ENCODE measurements around the gene OR10H5. TPM values are rescaled to one million over a fixed set of nuclear protein-coding genes. Genes with fewer than 3 reads are reported as not detected.

The OR10H5 gene, protein sequence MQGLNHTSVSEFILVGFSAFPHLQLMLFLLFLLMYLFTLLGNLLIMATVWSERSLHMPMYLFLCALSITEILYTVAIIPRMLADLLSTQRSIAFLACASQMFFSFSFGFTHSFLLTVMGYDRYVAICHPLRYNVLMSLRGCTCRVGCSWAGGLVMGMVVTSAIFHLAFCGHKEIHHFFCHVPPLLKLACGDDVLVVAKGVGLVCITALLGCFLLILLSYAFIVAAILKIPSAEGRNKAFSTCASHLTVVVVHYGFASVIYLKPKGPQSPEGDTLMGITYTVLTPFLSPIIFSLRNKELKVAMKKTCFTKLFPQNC
- total RNA-seq = not detected in 2 replicates

DNA sequence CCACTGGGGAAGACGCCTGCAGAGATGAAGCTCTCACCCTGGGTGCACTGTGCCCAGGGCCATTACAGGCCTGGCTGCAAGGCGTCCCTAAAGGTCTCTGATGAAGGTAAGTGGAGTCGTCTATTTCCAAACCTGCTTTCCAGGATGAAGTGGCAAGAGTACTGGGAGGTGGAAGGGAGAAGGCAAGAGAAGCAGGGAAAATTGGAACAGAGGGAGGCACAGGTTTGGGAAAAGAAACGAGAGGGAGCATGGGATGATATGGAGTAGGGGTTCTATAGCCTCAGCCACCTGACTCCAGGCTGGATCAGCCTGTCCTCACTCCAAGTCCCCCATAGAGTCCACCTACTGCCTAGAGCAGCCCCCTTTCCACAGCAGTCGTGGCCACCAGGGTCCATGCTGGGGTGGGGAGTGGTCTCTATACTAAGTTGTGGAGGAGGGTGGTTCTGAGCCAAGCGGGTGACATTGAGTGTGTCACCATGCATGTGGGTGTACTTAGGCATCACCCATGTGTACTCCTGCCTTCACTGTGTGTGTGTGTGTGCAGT is at the start of gene OR10H5:
OR10H5 (plus strand) TSS at position 51 of the 545 bp plus-strand sequence. CDS start 6,388 bp downstream, outside the sequence.

DNA sequence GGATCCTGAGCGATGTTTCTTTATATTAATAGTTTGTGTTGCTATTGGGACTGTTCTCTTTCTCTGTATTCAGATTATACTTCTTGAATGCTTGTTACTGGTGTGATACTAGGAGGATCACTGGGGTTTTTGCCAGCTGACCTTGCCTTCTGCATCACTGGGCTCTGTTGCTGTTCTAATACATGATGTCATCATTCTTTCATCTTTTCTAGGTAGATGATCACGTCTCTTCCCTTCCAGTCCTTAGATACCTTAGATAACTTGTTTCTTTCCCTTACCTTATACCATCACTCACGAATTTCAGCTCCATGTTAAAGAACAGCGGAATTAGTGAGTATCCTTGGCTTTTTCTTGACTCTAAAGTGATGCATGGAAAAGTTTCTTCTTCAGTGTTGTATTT is 49.7 kb upstream of the OR10H5 start, which contains the start of gene OR10H3:
OR10H3 (plus strand) TSS at position 264 of the 400 bp plus-strand sequence. CDS start 3,408 bp downstream, outside the sequence.

DNA sequence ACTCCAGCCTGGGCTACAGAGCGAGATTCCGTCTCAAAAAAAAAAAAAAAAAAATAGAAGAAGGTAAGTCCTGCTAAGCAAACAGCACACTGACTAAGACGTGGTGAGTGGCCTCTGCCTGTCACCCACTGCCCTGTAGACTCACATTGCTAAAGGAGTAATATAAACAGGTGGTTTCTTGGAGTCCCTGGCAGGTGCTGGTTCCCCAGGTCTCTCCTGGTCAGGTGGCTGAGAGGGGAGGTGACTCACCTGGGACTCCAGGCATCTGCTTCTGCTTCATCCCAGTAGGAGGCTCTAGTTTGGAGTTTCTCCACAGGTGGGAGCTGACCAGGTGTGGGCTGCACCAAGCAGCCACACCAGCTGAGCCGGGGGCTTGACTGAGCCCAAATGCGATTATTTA is 27.8 kb downstream of the OR10H5 start, which contains the start of gene OR10H1:
OR10H1 (minus strand) TSS at position 359 of the 400 bp plus-strand sequence. CDS start 7,627 bp downstream, outside the sequence.

Other genes with a start within 250 kb of the OR10H5 start
- not detected in 2 replicates for gene CYP4F8, start 172.4 kb upstream of the OR10H5 start, total RNA-seq
- gene CYP4F3, start 146.8 kb upstream of the OR10H5 start, total RNA-seq = not detected in 2 replicates
- gene CYP4F12, start 114.6 kb upstream of the OR10H5 start, total RNA-seq = not detected in 2 replicates
- gene OR10H2, start 59.6 kb upstream of the OR10H5 start, total RNA-seq = not detected in 2 replicates
- gene OR10H3, start 49.7 kb upstream of the OR10H5 start, total RNA-seq = not detected in 2 replicates
- not detected in 2 replicates for gene OR10H1, start 28.0 kb downstream of the OR10H5 start, total RNA-seq
- not detected in 2 replicates for gene CYP4F2, start 110.4 kb downstream of the OR10H5 start, total RNA-seq
- 0.03 and 0.33 TPM in 2 replicates for gene CYP4F11, start 146.9 kb downstream of the OR10H5 start, total RNA-seq
- not detected in 2 replicates for gene OR10H4, start 161.3 kb downstream of the OR10H5 start, total RNA-seq

Measured in smooth muscle cell of the pulmonary artery (primary cell).